Thyroid gland (tissue), 4 donors: ENCODE measurements around the gene MIEF2. TPM values are rescaled to one million over a fixed set of nuclear protein-coding genes. Genes with fewer than 3 reads are reported as not detected.

Experiments used
- DNase-seq, 2 donors: peaks; one replicate each; pipeline ENCODE4 v3.0.0-alpha.2; 2019
- H3K27ac ChIP-seq, 3 donors: fragments of 200-600 bp; sonication (generic); 1 replicate in 2 of 3; 2 replicates in 1 of 3; pipeline ENCODE4 v1.5.1; 2016 to 2019; ENCODE audit warnings: mild to moderate bottlenecking in 1 of 3, moderate library complexity in 1 of 3
- H3K27me3 ChIP-seq: fragments of 200-600 bp; sonication (generic); one replicate; pipeline ENCODE4 v1.5.1; 2019
- H3K36me3 ChIP-seq, 2 donors: fragments of 200-600 bp; sonication (generic); one replicate each; pipeline ENCODE4 v1.5.1; 2016 to 2019
- H3K4me1 ChIP-seq, 2 donors: fragments of 200-600 bp; sonication (generic); one replicate each; pipeline ENCODE4 v1.5.1; 2017 to 2019
- H3K4me3 ChIP-seq, 3 donors: fragments of 200-600 bp; sonication (generic); replicated peaks in 1 of 3; 1 replicate in 2 of 3; 2 replicates in 1 of 3; pipeline ENCODE4 v1.5.1; 2016; ENCODE audit warnings: mild to moderate bottlenecking in 1 of 3
- H3K9me3 ChIP-seq: fragments of 200-600 bp; sonication (generic); one replicate; pipeline ENCODE4 v1.5.1; 2017
- CTCF ChIP-seq, 6 experiments: fragments of 200-600 bp in 3 of 6; fragments of 450-650 bp in 3 of 6; sonication (generic) in 3 of 6; IDR thresholded peaks; one replicate each; pipeline ENCODE4 v1.5.1; 2016 to 2019; ENCODE audit warnings: antibody characterized with exemption in 6 of 6, mild to moderate bottlenecking in 2 of 6, inconsistent platforms in 1 of 6, moderate library complexity in 1 of 6
- POLR2A ChIP-seq, 2 donors: fragments of 450-650 bp; IDR thresholded peaks; one replicate each; pipeline ENCODE4 v1.6.1; 2017; ENCODE audit warnings: antibody characterized with exemption in 2 of 2, mild to moderate bottlenecking in 2 of 2, moderate library complexity in 1 of 2
- WGBS, 2 donors: methylation state at CpG; one replicate each; pipeline ENCODE4 v1.1.5; 2017; 5-methylcytosine and 5-hydroxymethylcytosine counted together
- intact Hi-C: fragments of 100-400 bp; cut with DNase I; formaldehyde crosslinking; loops from one replicate; pipeline ENCODE4 v1.15.1; 2023
- total RNA-seq, 4 donors: library from RNA; depleted of rRNA; stranded (reverse); fragments of >200 nt; gene quantifications; one replicate each; pipeline ENCODE4 v1.2.3, GENCODE V29; 2016

The MIEF2 gene
- total RNA-seq, 4 donors from 2014 or later, result 25.7 to 47.0 (median 34.9) TPM

GRCh38 chr17:18270046-18270931 lies 9.8 kb downstream of the MIEF2 start:
- H3K27me3 ChIP-seq, result no peaks in the 10 kb centered on the region
- no peak overlapping the region for H3K4me3 ChIP-seq
- peaks cover 9 to 14% of the 10 kb centered on the region in 2 donors for H3K36me3 ChIP-seq
- intact Hi-C loops, result no loop called here
- no peaks in the 10 kb centered on the region for H3K4me1 ChIP-seq
- no peak overlapping the region for H3K27ac ChIP-seq
- no peak for TF ChIP-seq POLR2A (IDR thresholded peaks at IDR 0.05)
- no peak for DNase-seq
- 89% methylated on average over 14 of the region's 14 CpGs for WGBS, 2 donors
- no peaks in the 10 kb centered on the region for H3K9me3 ChIP-seq

- Histone ChIP-seq H3K27me3 (no peaks in the 10 kb centered on the region), H3K9me3 (no peaks in the 10 kb centered on the region), H3K4me3 (no peak overlapping the region), H3K4me1 (peaks cover 10 to 12% of the 10 kb centered on the region in 2 donors), H3K27ac (no peak overlapping the region), H3K36me3 (peaks cover 29 to 36% of the 10 kb centered on the region in 2 donors)
- intact Hi-C loops, result no loop called here
- TF ChIP-seq CTCF (IDR thresholded peaks at IDR 0.05), result no peak
- TF ChIP-seq POLR2A (IDR thresholded peaks at IDR 0.05), result no peak
- WGBS, 2 donors, result 87 to 90% methylated on average over 1 of the region's 1 CpG
- DNase-seq, result no peak
Observed at GRCh38 chr17:18277076-18277475, 16.6 kb downstream of the MIEF2 start.

GRCh38 chr17:18278867-18279266 lies 18.4 kb downstream of the MIEF2 start:
- Histone ChIP-seq H3K27ac (no peak overlapping the region), H3K9me3 (no peaks in the 10 kb centered on the region), H3K4me1 (peaks cover 10 to 12% of the 10 kb centered on the region in 2 donors), H3K4me3 (no peak overlapping the region), H3K36me3 (peaks cover 39 to 41% of the 10 kb centered on the region in 2 donors), H3K27me3 (no peaks in the 10 kb centered on the region)
- intact Hi-C loops, result no loop called here
- DNase-seq, result no peak
- 84 to 93% methylated on average over 3 of the region's 3 CpGs for WGBS, 2 donors
- TF ChIP-seq POLR2A (IDR thresholded peaks at IDR 0.05) (no peak), CTCF (IDR thresholded peaks at IDR 0.05) (no peak)

- H3K27ac ChIP-seq, result peak overlapping the region; percentile 65 to 73 (median 65)
- no peak overlapping the region for H3K4me3 ChIP-seq
- DNase-seq, result peak; percentile 94
- intact Hi-C loops, result no loop called here
- H3K4me1 ChIP-seq, result peaks cover 10 to 12% of the 10 kb centered on the region in 2 donors
- peaks cover 37 to 40% of the 10 kb centered on the region in 2 donors for H3K36me3 ChIP-seq
- TF ChIP-seq POLR2A (IDR thresholded peaks at IDR 0.05), result no peak
- peak in 4 of 6 experiments; percentile 39 to 55 (median 44) for TF ChIP-seq CTCF (IDR thresholded peaks at IDR 0.05)
- H3K9me3 ChIP-seq, result no peaks in the 10 kb centered on the region
- 44 to 73% methylated on average over 2 to 3 of the region's 4 CpGs for WGBS, 2 donors
- no peaks in the 10 kb centered on the region for H3K27me3 ChIP-seq
Observed at GRCh38 chr17:18280249-18280648, 19.8 kb downstream of the MIEF2 start.

- H3K36me3 ChIP-seq, result peaks cover 42 to 43% of the 10 kb centered on the region in 2 donors
- H3K27me3 ChIP-seq, result no peaks in the 10 kb centered on the region
- intact Hi-C loops, result no loop called here
- no peaks in the 10 kb centered on the region for H3K9me3 ChIP-seq
- 65 to 73% methylated on average over 5 of the region's 5 CpGs for WGBS, 2 donors
- peak overlapping the region; percentile 65 to 73 (median 65) for H3K27ac ChIP-seq
- H3K4me3 ChIP-seq, result no peak overlapping the region
- TF ChIP-seq CTCF (IDR thresholded peaks at IDR 0.05) (no peak), POLR2A (IDR thresholded peaks at IDR 0.05) (no peak)
- H3K4me1 ChIP-seq, result peaks cover 10 to 12% of the 10 kb centered on the region in 2 donors
- DNase-seq, result peak; percentile 19 to 20
Observed at GRCh38 chr17:18280766-18281371, 20.4 kb downstream of the MIEF2 start.
